GM12878 (cell line): Measurements from ENCODE around the gene NEGR1.

Source experiments
- CTCF ChIP-seq, 3 experiments: IDR thresholded peaks in 2 of 3; conservative IDR thresholded peaks in 1 of 3; 2 replicates each; pipeline ENCODE4 v1.5.1; 2011; ENCODE audit warnings: low read depth in 3 of 3, low read length in 3 of 3, mild to moderate bottlenecking in 3 of 3, control low read depth in 2 of 3, moderate library complexity in 2 of 3, inconsistent platforms in 1 of 3, mixed read lengths in 1 of 3; ENCODE audit not compliant: control insufficient read depth in 2 of 3, insufficient read depth in 1 of 3; ENCODE audit errors: extremely low read depth in 1 of 3
- POLR2AphosphoS5 ChIP-seq: IDR thresholded peaks from 2 replicates; pipeline ENCODE4 v1.6.1; 2011; ENCODE audit warnings: mild to moderate bottlenecking, low read length, inconsistent platforms

- no peak for TF ChIP-seq CTCF (IDR thresholded peaks at IDR 0.05 in 2 of 3, conservative IDR thresholded peaks at IDR 0.05 in 1 of 3; ENCODE audit: control insufficient read depth in 2 of 3, extremely low read depth in 1 of 3, insufficient read depth in 1 of 3, low read depth in 3 of 3, low read length in 3 of 3)
- TF ChIP-seq POLR2AphosphoS5 = no peak
Observed at GRCh38 chr1:71944006-71944405, 338.3 kb downstream of the NEGR1 start.
